ENCODE data around the gene ANKRD10. TPM values are rescaled to one million over a fixed set of nuclear protein-coding genes. Genes with fewer than 3 reads are reported as not detected.

Gene ANKRD10
- total RNA-seq, 1 donor from 2014 or later, result 157 TPM

DNA sequence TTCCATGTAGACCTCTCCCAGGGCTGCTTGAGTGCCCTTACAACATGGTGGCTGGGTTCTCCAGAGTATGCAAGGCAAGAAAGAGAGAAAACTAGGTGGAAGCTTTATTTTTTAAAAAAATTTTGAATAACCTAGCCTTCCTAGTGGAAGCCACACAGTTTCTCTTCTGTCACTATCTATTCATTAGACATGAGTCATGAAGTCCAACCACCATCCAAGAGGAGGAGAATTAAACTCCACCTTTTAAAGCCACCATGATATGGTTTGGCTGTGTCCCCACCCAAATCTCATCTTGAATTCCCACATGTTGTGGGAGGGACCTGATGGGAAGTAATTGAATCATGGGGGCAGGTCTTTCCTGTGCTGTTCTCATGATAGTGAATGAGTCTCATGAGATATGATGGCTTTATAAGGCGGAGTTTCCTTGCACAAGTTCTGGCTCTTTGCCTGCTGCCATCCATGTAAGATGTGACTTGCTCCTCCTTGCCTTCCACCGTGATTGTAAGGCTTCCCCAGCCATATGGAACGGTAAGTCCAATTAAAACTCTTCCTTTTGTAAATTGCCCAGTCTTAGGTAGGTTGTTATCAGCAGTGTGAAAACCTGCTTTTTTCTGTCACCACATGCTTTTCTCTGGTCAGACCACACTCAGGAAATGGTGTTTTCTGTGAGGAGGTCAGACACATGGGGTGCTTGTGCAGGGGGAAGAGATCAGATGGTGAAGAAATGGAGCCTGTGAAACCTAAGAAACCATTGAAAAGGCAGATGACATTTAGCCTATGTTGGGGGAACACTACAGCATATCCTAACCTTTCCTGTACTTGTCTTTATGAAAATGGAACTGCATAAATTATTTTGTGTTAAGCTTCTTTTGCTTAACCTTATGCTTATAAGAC is 57.7 kb downstream of the ANKRD10 start:
- Mint-ChIP-seq H3K27me3 (ENCODE audit: low read depth, unreplicated experiment) (peaks cover 3% of the 10 kb centered on the region), H3K36me3 (ENCODE audit: low read depth, unreplicated experiment) (peaks cover 2% of the 10 kb centered on the region), H3K9me3 (ENCODE audit: unreplicated experiment) (peaks cover 10% of the 10 kb centered on the region), H3K4me3 (ENCODE audit: unreplicated experiment) (no peak overlapping the region), H3K4me1 (ENCODE audit: low read depth, unreplicated experiment) (no peaks in the 10 kb centered on the region), H3K27ac (ENCODE audit: unreplicated experiment) (no peak overlapping the region)
- Histone ChIP-seq H3K79me2 (ENCODE audit: insufficient read depth, low read length) (no peaks in the 10 kb centered on the region), H3K4me3 (ENCODE audit: insufficient read depth, low read depth, low read length) (no peak overlapping the region), H4K20me1 (ENCODE audit: insufficient read depth, low read length) (no peaks in the 10 kb centered on the region), H3K27ac (ENCODE audit: low read depth, low read length) (no peak overlapping the region), H3K4me2 (ENCODE audit: low read length) (no peak overlapping the region), H3K27me3 (ENCODE audit: insufficient read depth, low read length) (no peaks in the 10 kb centered on the region), H3K4me1 (ENCODE audit: insufficient read depth, low read length) (no peaks in the 10 kb centered on the region), H3K9me3 (ENCODE audit: insufficient read depth, low read depth, low read length) (peaks cover 4% of the 10 kb centered on the region), H2AFZ (ENCODE audit: low read depth, low read length) (no peak overlapping the region), H3K9ac (ENCODE audit: low read length) (no peak overlapping the region), H3K36me3 (ENCODE audit: insufficient read depth, low read length) (no peaks in the 10 kb centered on the region)
- TF ChIP-seq, protein P1, sequence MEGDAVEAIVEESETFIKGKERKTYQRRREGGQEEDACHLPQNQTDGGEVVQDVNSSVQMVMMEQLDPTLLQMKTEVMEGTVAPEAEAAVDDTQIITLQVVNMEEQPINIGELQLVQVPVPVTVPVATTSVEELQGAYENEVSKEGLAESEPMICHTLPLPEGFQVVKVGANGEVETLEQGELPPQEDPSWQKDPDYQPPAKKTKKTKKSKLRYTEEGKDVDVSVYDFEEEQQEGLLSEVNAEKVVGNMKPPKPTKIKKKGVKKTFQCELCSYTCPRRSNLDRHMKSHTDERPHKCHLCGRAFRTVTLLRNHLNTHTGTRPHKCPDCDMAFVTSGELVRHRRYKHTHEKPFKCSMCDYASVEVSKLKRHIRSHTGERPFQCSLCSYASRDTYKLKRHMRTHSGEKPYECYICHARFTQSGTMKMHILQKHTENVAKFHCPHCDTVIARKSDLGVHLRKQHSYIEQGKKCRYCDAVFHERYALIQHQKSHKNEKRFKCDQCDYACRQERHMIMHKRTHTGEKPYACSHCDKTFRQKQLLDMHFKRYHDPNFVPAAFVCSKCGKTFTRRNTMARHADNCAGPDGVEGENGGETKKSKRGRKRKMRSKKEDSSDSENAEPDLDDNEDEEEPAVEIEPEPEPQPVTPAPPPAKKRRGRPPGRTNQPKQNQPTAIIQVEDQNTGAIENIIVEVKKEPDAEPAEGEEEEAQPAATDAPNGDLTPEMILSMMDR (IDR thresholded peaks at IDR 0.05; ENCODE audit: insufficient read depth, low read depth, low read length), result no peak
- TF ChIP-seq EZH2 (IDR thresholded peaks at IDR 0.05; ENCODE audit: insufficient read depth, low read length), result no peak
- no peak for FAIRE-seq
- no peak for DNase-seq (ENCODE audit: low read depth)

DNA sequence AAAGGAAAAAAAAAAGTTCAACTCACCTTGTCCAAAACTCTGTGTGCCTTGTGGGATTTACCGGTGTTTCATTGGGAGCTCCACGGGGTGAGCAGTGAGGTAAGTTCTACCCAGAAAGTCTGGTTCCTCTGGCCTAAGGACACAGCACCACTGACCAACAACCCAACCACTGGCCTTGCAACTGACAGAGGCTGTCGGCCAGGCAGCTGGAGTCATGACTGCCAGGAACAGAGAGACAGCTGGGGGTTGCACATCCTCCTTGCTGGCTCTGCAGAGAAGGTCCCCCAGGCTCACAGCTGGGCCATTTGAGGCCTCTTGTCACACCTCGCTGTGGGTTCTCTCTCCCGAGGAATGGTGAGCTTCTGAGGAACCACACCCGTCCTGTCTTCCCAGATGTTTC is 59.5 kb downstream of the ANKRD10 start:
- Mint-ChIP-seq H3K27ac (ENCODE audit: unreplicated experiment) (no peak overlapping the region), H3K36me3 (ENCODE audit: low read depth, unreplicated experiment) (peaks cover 2% of the 10 kb centered on the region), H3K27me3 (ENCODE audit: low read depth, unreplicated experiment) (peaks cover 3% of the 10 kb centered on the region), H3K9me3 (ENCODE audit: unreplicated experiment) (peaks cover 10% of the 10 kb centered on the region), H3K4me1 (ENCODE audit: low read depth, unreplicated experiment) (no peaks in the 10 kb centered on the region), H3K4me3 (ENCODE audit: unreplicated experiment) (no peak overlapping the region)
- Histone ChIP-seq H3K36me3 (ENCODE audit: insufficient read depth, low read length) (no peaks in the 10 kb centered on the region), H3K27me3 (ENCODE audit: insufficient read depth, low read length) (peaks cover 2% of the 10 kb centered on the region), H3K79me2 (ENCODE audit: insufficient read depth, low read length) (no peaks in the 10 kb centered on the region), H3K9me3 (ENCODE audit: insufficient read depth, low read depth, low read length) (peaks cover 4% of the 10 kb centered on the region), H3K9ac (ENCODE audit: low read length) (no peak overlapping the region), H2AFZ (ENCODE audit: low read depth, low read length) (no peak overlapping the region), H3K4me3 (ENCODE audit: insufficient read depth, low read depth, low read length) (no peak overlapping the region), H3K27ac (ENCODE audit: low read depth, low read length) (no peak overlapping the region), H3K4me1 (ENCODE audit: insufficient read depth, low read length) (no peaks in the 10 kb centered on the region), H4K20me1 (ENCODE audit: insufficient read depth, low read length) (no peaks in the 10 kb centered on the region), H3K4me2 (ENCODE audit: low read length) (no peak overlapping the region)
- no peak for FAIRE-seq
- TF ChIP-seq EZH2 (IDR thresholded peaks at IDR 0.05; ENCODE audit: insufficient read depth, low read length), result no peak
- TF ChIP-seq, protein P1 (IDR thresholded peaks at IDR 0.05; ENCODE audit: insufficient read depth, low read depth, low read length), result no peak
- no peak for DNase-seq (ENCODE audit: low read depth)

DNA sequence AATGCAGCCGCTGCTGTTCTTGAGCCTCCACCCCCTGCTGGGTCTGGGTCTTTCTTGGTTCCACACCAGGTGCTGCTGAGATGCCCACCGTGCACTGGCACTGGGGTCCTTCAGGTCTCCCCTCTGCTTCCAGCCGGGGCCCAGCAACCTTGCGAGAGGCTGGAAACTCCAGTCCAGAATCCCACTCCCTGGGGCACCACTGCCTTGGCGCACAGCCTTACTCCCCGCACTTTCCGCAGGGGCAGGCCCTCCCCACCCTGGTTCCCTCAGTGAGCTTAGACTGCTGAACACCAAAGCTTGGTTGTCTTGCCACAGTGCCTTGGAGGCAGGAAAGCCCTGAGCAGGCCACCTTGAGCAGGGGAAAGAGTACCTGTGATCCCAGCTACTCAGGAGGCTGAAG is 60.0 kb downstream of the ANKRD10 start:
- peaks cover 10% of the 10 kb centered on the region for H3K9me3 Mint-ChIP-seq (ENCODE audit: unreplicated experiment)
- no peak overlapping the region for H3K4me3 Mint-ChIP-seq (ENCODE audit: unreplicated experiment)
- no peaks in the 10 kb centered on the region for H3K4me1 ChIP-seq (ENCODE audit: insufficient read depth, low read length)
- no peak overlapping the region for H3K27ac Mint-ChIP-seq (ENCODE audit: unreplicated experiment)
- H3K27me3 Mint-ChIP-seq (ENCODE audit: low read depth, unreplicated experiment), result peaks cover 3% of the 10 kb centered on the region
- FAIRE-seq (no peak), DNase-seq (ENCODE audit: low read depth) (no peak)
- no peaks in the 10 kb centered on the region for H3K36me3 ChIP-seq (ENCODE audit: insufficient read depth, low read length)
- H3K9me3 ChIP-seq (ENCODE audit: insufficient read depth, low read depth, low read length), result peaks cover 4% of the 10 kb centered on the region
- no peak overlapping the region for H3K4me3 ChIP-seq (ENCODE audit: insufficient read depth, low read depth, low read length)
- H3K79me2 ChIP-seq (ENCODE audit: insufficient read depth, low read length), result no peaks in the 10 kb centered on the region
- H3K4me2 ChIP-seq (ENCODE audit: low read length), result no peak overlapping the region
- H3K36me3 Mint-ChIP-seq (ENCODE audit: low read depth, unreplicated experiment), result peaks cover 2% of the 10 kb centered on the region
- no peaks in the 10 kb centered on the region for H4K20me1 ChIP-seq (ENCODE audit: insufficient read depth, low read length)
- TF ChIP-seq, protein P1 (IDR thresholded peaks at IDR 0.05; ENCODE audit: insufficient read depth, low read depth, low read length), result no peak
- TF ChIP-seq EZH2 (IDR thresholded peaks at IDR 0.05; ENCODE audit: insufficient read depth, low read length), result no peak
- no peaks in the 10 kb centered on the region for H3K4me1 Mint-ChIP-seq (ENCODE audit: low read depth, unreplicated experiment)
- peaks cover 3% of the 10 kb centered on the region for H3K27me3 ChIP-seq (ENCODE audit: insufficient read depth, low read length)
- H2AFZ ChIP-seq (ENCODE audit: low read depth, low read length), result no peak overlapping the region
- no peak overlapping the region for H3K9ac ChIP-seq (ENCODE audit: low read length)
- H3K27ac ChIP-seq (ENCODE audit: low read depth, low read length), result no peak overlapping the region
